MM.1S (cell line): ENCODE measurements around the gene RAC3.

Experiments used
- EZH2 ChIP-seq: fragments of 300-600 bp; sonication (generic); optimal IDR thresholded peaks from 2 replicates; pipeline ENCODE3; 2017; ENCODE audit warnings: low read depth, mild to moderate bottlenecking, antibody characterized with exemption, low read length, mixed read lengths
- EZH2phosphoT487 ChIP-seq: fragments of 300-600 bp; sonication (generic); IDR thresholded peaks from 2 replicates; pipeline ENCODE4 v1.6.1; 2018; ENCODE audit warnings: antibody characterized with exemption, low read length
- TF ChIP-seq, protein P1 (sequence below): fragments of 300-600 bp; sonication (generic); IDR thresholded peaks from 2 replicates; pipeline ENCODE4 v1.5.1; 2016; ENCODE audit warnings: antibody characterized with exemption, low read length, mixed read lengths

- TF ChIP-seq, protein P1, sequence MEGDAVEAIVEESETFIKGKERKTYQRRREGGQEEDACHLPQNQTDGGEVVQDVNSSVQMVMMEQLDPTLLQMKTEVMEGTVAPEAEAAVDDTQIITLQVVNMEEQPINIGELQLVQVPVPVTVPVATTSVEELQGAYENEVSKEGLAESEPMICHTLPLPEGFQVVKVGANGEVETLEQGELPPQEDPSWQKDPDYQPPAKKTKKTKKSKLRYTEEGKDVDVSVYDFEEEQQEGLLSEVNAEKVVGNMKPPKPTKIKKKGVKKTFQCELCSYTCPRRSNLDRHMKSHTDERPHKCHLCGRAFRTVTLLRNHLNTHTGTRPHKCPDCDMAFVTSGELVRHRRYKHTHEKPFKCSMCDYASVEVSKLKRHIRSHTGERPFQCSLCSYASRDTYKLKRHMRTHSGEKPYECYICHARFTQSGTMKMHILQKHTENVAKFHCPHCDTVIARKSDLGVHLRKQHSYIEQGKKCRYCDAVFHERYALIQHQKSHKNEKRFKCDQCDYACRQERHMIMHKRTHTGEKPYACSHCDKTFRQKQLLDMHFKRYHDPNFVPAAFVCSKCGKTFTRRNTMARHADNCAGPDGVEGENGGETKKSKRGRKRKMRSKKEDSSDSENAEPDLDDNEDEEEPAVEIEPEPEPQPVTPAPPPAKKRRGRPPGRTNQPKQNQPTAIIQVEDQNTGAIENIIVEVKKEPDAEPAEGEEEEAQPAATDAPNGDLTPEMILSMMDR, result no peak
- no peak for TF ChIP-seq EZH2phosphoT487
- TF ChIP-seq EZH2, result no peak
Measured at GRCh38 chr17:81996232-81996756, 35.2 kb upstream of the RAC3 start.
